NB4 (cell line): ENCODE results near the gene KPNA2.

Source experiments
- POLR2A ChIP-seq: IDR thresholded peaks from 2 replicates; pipeline ENCODE4 v1.6.1; 2011; ENCODE audit warnings: mild to moderate bottlenecking; ENCODE audit not compliant: insufficient read length; ENCODE audit errors: extremely low read depth
- TF ChIP-seq, protein P1 (sequence below): IDR thresholded peaks from one replicate; pipeline ENCODE4 v1.5.1; 2012; ENCODE audit warnings: low read depth, low read length

DNA sequence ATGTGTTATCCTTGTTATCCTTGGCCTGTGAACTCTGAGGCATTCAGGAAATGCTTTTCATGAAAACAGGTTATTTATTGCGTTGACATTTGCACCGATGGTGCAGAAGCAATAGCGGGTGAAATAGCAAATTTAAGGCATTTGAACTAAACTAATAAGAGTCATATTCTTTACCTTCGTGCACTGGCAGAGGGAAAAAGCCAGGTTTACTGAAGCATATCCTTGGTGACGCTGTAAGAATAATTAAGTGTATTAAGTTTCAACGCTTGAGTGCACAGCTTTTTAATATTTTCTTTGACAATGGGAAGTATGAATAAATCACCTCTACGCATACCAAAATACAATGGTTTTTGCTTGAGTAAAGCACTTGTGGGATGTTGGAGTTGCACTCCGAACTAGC, 13.6 kb upstream of the KPNA2 start:
- TF ChIP-seq, protein P1, sequence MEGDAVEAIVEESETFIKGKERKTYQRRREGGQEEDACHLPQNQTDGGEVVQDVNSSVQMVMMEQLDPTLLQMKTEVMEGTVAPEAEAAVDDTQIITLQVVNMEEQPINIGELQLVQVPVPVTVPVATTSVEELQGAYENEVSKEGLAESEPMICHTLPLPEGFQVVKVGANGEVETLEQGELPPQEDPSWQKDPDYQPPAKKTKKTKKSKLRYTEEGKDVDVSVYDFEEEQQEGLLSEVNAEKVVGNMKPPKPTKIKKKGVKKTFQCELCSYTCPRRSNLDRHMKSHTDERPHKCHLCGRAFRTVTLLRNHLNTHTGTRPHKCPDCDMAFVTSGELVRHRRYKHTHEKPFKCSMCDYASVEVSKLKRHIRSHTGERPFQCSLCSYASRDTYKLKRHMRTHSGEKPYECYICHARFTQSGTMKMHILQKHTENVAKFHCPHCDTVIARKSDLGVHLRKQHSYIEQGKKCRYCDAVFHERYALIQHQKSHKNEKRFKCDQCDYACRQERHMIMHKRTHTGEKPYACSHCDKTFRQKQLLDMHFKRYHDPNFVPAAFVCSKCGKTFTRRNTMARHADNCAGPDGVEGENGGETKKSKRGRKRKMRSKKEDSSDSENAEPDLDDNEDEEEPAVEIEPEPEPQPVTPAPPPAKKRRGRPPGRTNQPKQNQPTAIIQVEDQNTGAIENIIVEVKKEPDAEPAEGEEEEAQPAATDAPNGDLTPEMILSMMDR, result no peak
- no peak for TF ChIP-seq POLR2A
